GM18520 (cell line): ENCODE results near the gene UBA52.
"Not testable (repeated sequence)": the region's sequence is repeated elsewhere in the genome, so short reads cannot be mapped to it uniquely, and the experiment has no call there.

Source experiments
- ATAC-seq: cut with Tn5 transposase; IDR thresholded peaks from one replicate; pipeline ENCODE4 v1.9.1; 2021; ENCODE audit not compliant: unreplicated experiment

UBA52 gene

DNA sequence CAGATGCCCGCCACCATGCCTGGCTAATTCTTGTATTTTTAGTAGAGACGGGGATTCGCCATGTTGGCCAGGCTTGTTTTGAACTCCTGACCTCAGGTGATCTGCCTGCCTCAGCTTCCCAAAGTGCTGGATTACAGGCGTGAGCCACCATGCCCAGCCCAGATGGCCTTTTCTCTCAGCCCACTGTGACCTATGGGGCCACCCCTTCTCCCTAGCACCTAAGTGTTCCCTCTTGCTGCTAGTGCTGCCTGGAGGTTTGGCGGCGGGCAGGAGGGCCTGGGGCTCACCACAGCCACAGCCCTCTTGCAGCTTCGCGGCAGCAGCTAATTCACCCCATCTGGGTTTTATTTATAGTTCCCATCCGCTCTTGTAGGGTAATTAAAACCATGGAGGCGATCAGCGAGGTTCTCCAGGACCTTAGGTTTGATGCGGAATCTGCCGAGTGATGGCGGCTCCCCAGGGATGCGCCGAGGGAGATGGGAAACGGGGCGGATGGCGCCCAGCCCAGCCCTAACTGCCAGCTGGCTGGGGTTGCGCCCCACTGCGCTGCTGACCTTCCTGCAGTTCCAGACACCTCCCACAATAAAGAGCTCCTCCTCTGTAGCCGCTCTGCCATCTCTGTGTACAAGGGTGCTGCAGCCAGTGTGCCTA is 20.2 kb downstream of the UBA52 start:
- no peak for ATAC-seq

DNA sequence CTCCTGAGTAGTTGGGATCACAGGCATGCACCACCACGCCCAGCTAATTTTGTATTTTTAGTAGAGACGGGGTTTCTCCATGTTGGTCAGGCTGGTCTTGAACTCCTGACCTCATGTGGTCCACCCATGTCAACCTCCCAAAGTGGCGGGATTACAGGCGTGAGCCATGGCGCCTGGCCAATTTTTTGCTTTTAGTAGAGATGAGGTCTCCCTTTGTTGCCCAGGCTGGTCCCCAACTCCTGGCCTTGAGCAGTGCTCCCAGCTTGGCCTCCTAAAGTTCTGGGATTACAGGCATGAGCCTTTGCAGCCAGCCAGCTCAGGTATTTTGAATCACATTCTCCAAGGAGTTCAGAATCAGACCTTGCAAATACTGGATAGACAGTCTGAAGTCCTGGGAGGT is 21.1 kb downstream of the UBA52 start:
- ATAC-seq: not testable (repeated sequence)

DNA sequence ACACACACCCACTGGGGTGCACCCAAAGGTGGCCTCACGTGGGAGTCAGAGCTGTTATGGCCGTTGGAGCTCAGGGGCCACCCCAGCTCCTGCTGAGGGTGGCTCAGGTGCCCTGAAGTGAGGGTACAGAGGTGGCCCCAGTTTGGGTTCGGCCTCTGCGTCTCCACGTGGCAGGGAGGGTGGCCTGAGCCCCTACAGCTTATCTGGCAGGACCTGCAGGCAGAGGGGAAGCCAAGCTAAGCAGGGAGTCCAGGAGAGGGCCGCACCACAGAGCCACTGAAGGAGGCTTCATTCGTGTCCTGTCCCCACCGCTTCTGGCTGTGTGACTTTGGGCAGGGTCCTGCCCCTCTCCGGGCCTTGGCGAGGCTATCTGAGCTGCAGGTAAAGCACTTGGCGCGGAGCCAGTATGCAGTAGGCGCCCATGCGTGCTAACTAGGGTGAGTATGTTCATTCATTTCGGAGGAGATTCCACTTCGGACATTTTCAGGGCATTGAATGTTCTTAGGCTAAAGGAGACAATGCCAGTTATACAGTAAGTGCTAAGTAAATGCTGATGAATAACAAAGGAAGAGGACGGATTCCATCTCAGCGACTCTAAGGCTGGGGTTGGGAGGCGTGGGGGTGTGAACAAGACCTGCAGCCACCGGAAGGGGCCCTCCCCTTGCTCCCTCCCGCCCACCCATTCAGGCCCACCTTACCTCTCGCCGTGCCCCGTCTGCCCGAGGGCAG is 21.9 kb downstream of the UBA52 start:
- ATAC-seq: no peak

DNA sequence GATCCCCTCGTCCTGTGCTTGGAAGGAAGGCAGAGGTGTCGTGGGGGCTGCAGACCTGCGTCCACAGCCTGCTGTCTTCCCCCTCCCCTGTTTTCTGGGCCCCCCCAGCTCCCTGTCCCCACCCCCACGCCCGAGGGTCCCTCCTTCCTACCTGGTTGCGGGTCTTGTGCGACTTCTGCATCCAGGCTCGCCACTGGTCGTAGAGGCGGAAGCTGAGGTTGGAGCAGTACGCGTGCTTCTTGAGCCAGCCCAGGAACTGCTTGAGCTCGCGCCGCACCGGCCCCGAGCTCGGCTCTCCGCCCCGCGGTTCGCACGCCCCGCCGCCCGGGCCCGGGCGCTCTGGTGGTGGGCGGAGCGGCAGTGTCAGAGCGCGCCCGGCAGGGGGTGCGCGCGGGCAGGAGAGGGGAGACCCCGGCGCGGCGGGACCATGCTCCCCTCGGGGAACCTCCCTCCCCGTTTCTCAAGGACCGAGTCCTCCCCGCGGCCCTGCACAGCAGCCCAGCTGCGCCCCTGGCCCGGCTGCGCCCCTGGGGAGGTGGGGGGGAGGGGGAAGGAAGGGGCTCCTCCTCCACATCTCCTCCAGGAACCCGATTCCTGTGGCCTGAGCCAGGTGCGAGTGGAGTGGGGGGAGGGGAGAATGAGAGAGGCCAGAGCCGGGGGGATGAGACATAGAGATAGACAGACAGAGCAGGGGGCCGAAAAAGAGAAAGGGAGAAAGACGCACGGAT is 22.6 kb downstream of the UBA52 start:
- ATAC-seq: no peak

DNA sequence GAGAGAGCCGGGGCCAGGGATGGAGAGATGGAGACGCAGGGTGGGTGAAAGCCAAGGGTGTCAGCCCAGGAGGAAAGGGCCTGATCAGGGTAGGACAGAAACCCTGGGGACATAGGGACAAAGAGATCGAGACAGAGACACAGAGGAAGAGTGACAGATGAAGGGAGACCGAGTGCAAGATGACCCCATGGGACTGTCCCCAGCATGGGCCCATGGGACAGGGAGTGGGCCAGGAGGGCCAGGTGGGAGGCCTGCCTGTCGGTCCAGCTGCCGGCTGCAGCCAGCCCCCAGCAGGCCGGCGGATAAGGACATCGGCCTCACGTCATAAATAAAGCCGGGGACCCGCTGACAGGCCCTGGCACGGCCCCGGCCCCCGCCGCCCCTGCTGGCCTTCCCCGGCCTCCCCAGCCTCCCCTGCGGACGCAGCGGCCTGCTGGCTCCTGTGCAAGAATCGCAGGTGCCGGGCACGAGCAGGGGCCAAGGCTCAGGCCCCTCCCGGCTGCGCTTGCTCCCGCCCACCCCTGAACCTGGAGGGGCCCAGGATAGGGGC is 23.2 kb downstream of the UBA52 start:
- no peak for ATAC-seq

DNA sequence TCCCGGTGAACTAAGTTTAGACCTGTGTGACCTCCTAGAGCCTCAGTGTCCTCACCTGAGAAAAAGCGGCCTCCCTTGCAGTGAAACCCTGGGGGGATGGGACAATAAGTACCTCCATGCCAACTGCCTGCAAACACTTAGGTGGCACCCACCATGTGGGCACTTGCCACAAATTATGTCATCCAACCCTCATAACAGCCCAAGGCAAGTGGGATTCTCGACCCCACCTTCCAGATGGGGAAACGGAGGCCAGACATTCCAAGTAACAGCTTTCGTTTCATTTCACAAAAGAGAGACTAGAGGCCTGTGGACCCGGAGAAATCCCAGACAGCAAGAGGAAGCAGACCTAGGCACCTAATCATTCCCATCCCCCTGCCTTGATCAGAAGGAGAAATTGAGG is 23.8 kb downstream of the UBA52 start:
- no peak for ATAC-seq

DNA sequence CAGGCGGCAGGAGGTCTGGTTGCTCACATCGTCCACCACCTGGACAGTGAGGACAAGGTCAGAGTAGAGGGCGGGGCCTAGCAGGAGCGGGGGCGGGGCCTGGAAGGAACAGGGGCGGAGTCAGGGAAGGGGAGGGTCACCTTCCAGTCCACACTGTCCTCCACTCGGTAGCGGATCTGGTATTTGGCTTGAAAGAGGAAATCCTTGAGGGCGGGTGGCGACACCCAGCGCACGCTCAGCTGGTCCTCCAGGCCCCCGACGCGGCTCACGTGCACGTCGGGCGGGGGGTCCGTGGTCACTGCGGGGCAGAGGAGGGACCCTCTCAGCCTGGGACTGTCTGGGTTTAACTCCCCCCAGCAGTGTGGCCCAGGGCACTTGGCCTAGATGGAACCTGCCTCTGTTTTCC is 25.1 kb downstream of the UBA52 start:
- no peak for ATAC-seq

DNA sequence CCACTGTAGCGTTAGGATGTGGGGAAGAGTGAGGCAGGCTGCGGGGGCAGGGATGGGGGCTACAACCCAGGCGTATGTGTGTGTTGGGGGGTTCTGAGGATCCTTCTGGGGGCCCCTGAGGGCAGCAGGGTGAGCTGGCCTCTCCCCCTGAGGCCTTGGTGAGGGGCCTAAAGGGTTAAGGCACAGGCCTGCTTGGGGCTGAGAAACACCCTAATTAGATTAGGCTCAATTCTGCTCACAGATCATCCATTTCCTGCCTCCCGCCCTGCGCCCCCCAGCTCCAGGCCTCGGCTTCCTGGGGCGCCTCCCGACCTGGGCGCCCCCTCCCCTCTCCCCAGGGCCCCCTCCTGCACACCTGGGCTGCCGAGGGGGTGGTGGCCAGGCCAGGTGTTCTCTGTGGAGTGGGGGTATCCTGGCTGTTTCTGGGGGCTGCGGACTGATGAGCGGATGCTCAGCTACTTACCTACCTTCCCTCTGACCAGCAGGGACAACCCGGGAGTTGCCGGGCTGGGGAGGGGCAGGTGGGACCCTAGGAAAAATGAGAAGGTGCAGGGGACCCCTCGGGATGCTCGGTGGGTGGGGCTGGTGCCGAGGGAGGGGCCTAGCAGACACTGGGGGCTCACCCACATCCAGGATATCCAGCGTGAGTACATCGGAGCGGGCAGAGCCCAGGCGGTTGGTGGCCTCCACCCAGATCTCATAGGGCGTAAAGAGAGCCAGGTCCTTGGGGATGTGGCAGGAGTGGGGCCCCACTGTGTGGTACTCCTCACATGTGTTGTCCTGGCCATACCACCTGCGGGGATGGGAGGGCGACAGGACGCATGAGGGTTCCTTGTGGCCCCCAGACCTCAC is 26.4 kb downstream of the UBA52 start:
- ATAC-seq: no peak

DNA sequence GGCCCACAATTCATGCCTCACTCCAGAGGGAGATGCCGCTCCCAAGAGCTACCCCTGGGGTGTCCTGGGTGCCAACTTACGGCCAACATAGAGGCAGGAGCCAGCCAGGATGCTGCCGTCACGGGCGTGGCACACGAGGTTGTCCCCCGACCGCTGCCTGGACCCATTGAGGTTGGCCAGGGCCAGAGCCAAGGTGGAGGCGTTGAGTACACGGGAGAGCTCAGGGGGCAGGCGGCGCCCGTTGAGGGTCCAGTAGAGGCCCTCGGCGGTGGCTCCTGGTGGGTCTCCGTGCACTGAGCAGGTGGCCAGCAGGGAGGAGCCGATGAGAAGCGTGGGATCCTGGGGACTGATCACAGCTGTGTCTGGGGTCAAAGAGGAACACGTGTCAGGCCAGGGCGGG is 27.8 kb downstream of the UBA52 start:
- no peak for ATAC-seq

DNA sequence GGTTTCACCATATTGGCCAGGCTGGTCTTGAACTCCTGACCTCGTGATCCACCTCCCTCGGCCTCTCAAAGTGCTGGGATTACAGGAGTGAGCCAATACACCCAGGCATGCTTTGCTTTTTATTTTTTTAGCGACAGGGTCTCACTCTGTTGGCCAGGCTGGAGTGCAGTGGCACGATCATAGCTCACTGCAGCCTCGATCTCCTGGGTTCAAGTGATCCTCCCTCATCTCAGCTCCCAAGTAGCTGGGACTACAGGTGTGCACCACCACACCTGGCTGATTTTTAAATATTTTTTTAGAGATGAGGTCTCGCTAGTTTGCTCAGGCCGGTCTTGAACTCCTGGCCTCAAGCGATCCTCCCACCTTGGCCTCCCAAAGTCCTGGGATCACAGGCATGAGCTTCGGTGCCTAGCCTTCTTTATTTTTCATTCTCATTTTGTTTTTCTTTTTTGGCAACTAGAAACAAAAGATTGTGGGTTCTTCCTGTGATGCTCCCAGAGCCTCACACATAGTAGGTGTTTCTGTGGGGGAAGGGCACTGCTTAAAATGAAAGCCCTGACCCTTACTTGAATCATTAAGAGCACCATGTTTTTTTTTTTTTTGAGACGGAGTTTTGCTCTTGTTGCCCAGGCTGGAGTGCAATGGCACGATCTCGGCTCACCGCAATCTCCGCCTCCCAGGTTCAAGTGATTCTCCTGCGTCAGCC is 29.2 kb downstream of the UBA52 start:
- ATAC-seq: not testable (repeated sequence)

DNA sequence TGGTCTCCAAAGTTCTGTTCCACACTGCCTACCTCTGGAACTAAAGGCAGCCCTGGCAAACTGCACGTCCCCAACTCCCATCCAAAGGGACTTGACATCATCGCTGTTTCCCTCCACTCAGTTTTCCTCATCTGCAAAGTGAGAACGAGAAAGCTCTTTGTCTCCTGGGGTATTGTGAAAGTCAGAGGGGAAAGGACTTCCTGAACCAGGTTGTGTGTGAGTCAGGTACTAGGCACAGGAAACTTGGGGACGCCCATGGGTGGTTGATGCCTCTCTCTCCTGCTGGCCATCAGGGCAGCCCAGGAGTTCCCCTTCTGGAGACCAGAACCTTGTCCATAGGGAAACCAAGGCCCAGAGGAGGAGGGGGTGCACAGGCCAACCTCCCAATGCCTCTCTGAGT is 30.2 kb downstream of the UBA52 start:
- no peak for ATAC-seq

DNA sequence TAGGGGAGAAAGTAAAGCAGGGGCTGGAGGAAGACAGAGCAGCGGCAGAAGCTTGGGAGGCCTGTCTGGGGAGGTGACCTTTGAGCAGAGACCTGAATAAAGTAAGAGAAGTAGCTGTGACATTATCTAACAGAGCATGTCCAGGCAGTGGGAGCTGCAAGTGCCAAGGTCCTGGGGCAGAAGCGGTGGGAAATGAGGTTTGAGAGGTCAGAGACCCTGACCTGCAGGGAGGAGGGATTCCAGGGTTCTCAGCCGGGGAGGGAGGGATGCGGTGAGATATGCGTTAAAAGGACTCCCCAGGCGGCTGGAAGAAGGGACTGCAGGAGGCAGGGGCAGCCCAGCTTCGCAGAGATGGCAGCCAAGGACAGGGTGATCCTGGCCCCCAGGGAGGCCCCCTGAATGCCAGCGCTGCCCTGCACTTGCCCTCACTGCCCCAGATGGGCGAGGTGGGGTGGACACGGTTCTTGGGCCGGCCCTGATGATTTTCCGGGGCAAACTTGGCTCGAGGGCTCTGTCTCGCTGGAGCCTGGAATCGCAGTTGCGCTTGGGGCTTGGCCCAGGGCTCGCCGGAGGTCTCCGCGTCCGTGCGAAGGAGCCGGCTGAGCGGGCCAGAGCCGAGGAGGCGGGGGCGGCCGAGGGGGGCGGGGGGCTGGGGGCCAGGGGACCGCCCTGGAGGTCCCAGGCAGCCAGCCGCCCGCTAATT is 31.7 kb downstream of the UBA52 start:
- no peak for ATAC-seq

DNA sequence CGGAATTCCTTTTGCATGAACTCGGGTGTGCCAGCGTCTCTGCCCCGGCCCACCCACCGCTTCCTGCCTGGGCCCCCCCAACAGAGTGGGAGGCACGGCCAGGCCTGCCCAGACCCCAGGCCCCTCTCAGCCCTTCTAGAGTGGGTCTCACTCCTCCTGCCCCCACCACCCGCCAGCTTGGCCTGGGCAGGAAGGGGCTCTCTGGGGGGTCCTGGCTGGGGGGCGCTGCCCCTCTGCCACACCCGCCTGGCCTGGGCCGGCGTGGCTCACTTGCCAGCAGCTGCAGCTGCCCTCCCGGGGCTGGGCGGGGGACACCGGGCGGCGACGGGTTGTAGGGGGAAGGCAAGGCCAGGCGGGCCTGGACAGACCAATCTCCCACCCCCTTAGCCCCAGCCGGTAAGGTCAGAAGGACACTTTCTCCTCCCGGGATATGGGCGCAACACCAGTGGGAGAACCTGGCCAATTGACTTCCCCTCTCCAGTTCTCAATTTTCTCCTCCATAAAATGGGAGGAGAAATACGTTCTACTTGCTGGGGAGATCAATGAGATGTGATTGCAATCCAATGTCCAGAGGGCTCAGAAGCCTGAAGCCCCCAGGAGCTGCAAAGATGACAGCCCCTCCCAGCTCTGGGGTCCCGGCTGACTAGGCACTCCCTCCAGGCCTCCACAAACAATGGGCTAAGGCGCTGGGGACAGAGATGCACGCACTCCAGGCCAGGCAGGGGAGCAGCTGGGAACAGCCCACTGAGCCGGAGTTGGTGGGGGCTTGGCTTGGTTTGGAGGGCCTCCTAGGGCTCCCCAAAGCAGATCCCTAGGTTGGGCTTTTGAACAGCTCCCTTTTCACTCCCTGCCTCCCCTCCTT is 32.5 kb downstream of the UBA52 start:
- ATAC-seq: no peak

DNA sequence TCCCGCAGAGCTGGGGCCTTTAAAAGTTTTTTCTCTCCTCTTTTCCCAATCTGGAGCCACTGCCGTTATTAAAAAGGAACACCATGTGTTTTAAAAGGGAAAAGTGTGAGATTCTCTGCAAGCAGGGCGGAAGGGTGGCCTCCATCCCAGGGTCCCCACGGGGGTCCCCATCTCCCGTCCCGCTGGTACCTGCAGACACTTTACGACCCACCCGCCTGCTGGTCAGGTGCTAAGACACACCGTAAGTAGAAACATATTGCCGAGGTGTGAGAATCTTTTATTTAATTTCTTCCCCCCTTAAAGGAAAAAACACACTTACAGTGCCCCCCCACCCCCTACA is 33.1 kb downstream of the UBA52 start:
- no peak for ATAC-seq

DNA sequence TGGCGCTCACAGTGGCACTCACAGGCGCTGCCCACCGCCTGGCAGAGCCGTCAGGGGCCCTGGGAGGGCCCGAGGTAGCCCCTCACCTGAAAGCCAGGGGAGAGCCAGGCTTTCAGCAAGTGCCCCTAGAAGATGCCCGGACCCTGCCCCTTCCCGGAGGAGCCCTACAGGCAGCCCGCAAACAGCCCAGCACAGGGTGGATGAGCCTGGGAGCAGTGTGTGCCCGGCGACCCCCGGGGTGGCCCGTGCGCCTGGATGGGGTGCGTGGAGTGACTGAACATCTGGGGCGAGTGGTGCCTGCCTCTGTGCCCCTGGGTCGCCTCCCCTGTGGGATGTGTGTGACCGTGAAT is 33.5 kb downstream of the UBA52 start:
- ATAC-seq: no peak

DNA sequence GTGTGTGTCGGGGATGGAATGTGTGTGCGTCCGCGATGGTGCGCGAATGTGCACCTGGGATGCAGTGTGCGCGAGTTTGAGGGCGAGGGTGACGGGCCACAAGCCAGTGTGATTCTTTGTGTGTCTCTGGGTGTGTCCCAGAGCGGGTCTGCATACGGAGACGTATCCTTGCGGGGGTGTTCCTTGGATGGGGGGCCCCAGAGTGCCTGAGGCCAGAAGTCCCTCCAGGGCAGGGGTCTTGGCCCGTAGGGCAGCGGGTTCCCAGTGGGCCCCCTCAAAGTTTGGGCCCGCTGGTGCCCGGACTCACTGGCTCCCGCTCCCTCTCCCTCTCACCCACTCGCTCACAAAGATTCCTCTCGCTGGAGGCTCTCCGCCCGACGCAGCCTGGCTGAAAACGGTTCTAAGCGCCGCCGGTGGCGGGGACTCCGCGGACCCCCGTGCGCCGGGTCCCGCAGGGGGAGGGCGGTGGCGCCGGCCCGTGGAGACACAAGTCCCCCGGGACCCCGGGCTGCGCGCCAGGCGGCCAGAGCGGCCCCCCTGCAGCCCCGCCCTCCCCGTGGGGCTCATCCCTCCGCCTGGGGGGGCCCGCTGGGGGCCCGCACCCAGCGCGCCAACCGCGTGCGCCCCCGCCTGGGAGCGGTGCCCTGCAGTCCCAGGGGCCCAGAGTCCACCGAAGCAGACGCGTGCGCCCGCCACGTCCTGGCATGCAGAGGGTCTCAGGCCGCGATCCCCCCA is 34.1 kb downstream of the UBA52 start:
- ATAC-seq: no peak

DNA sequence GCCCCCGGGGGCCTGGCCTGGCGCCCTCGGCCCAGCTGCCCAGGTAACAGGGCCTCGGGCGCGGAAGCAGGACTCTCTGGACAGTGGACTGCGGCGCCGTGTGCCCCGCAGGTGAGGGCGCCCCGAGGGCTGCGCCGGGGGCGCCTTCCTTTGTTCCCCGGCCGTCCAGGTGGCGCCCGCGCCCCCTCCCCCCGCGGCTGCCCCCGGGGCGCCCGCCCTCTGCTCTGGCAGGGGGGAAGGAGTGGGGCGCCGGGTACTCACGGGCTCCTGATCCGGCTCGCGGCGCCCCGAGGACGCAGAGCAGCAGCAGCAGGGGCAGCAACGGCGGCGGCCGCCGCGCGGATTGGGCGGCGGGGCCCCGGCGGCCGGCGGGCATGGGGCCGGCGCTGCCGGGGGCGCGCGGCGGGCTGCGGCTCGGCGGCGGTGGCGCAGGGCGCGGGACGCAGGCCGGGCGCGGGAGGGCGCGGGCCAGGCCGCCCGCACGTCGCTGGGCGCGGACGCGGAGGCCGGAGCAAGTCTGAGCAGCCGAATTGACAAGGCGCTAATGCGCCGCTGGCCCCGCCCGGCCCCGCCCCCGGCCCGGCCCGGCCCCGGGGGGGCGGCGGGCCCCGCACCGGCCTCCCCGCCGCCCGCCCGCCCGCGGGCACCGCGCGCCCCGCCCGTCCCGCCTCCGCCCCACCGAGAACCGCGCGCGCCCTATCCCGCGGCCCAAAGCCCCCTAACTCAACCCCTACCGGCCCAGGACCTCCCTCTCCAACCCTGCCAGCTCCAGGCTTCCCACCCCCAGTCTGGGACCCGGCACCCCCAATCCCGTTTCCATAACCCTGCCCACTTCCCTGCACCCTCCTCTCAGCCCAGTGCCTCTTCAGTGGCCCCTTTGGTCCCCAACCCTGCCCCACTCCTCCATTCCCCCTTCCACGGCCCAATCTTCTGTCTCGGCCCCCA is 34.9 kb downstream of the UBA52 start, which contains the start of gene CRLF1:
Gene CRLF1, minus strand, starts transcription at position 519 of the 945 bp plus-strand sequence. Its CDS starts 143 bp downstream, at position 376.
- ATAC-seq: no peak
